Body of pancreas (tissue), 4 donors: ENCODE data around the gene IQCE. TPM values are rescaled to one million over a fixed set of nuclear protein-coding genes. Genes with fewer than 3 reads are reported as not detected.
A peak's percentile ranks its signal among the peaks of the same experiment; 100 is the strongest.

Source experiments
- ATAC-seq: fragments of 150-250 bp; one replicate; pipeline ENCODE4 v1.9.1; 2016
- DNase-seq, 4 donors: peaks; one replicate each; pipeline ENCODE4 v3.0.0-alpha.2; 2019
- H3K27ac ChIP-seq, 4 donors: fragments of 200-600 bp; sonication (generic); 1 replicate in 3 of 4; 2 replicates in 1 of 4; pipeline versions ENCODE4 v1.5.1 to v1.6.1; 2016 to 2019; ENCODE audit warnings: mild to moderate bottlenecking in 1 of 4, mixed read lengths in 1 of 4, moderate library complexity in 1 of 4
- H3K27me3 ChIP-seq, 2 donors: fragments of 200-600 bp; sonication (generic); one replicate each; pipeline ENCODE4 v1.6.0; 2016; ENCODE audit warnings: mild to moderate bottlenecking in 1 of 2
- H3K36me3 ChIP-seq, 2 donors: fragments of 200-600 bp; sonication (generic); replicated peaks in 1 of 2; 2 replicates each; pipeline ENCODE4 v1.5.1; 2016; ENCODE audit warnings: low read depth in 2 of 2; ENCODE audit not compliant: insufficient read depth in 1 of 2
- H3K4me1 ChIP-seq: fragments of 200-600 bp; sonication (generic); one replicate; pipeline ENCODE4 v1.6.0; 2016
- H3K4me3 ChIP-seq, 2 donors: fragments of 200-600 bp; sonication (generic); 1 replicate in 1 of 2; 2 replicates in 1 of 2; pipeline ENCODE4 v1.5.1; 2016 to 2019
- H3K9me3 ChIP-seq, 3 donors: fragments of 200-600 bp; sonication (generic); 1 replicate in 2 of 3; 2 replicates in 1 of 3; pipeline ENCODE4 v1.5.1; 2016
- CTCF ChIP-seq, 7 experiments: fragments of 450-650 bp in 4 of 7; fragments of 200-600 bp in 3 of 7; sonication (generic) in 3 of 7; IDR thresholded peaks; one replicate each; pipeline ENCODE4 v1.5.1; 2016 to 2019; ENCODE audit warnings: antibody characterized with exemption in 7 of 7
- POLR2A ChIP-seq, 3 donors: fragments of 450-650 bp; IDR thresholded peaks; one replicate each; pipeline ENCODE4 v1.6.1; 2016; ENCODE audit warnings: antibody characterized with exemption in 3 of 3, mild to moderate bottlenecking in 2 of 3
- WGBS, 2 donors: methylation state at CpG; one replicate each; pipeline ENCODE4 v1.1.5; 2017; 5-methylcytosine and 5-hydroxymethylcytosine counted together
- intact Hi-C: fragments of 100-400 bp; cut with DNase I; formaldehyde crosslinking; loops from one replicate; pipeline ENCODE4 v1.15.1; 2023
- total RNA-seq, 2 donors: library from RNA; depleted of rRNA; stranded (reverse); fragments of >200 nt; gene quantifications; one replicate each; pipeline ENCODE4 v1.1.0, GENCODE V29; 2016

Gene IQCE
- total RNA-seq, 2 donors from 2014 or later = 7.8 to 73.2 TPM

GRCh38 chr7:2526659-2527504 lies 31.9 kb upstream of the IQCE start:
- intact Hi-C loops = no loop called here
- Histone ChIP-seq H3K4me1 (peaks cover 98% of the 10 kb centered on the region), H3K27ac (peak overlapping the region; percentile 89 to 98 (median 93)), H3K27me3 (no peaks in the 10 kb centered on the region), H3K9me3 (no peaks in the 10 kb centered on the region), H3K4me3 (no peak overlapping the region), H3K36me3 (no peaks in the 10 kb centered on the region)
- WGBS, 2 donors = 66 to 73% methylated on average over 3 to 35 of the region's 40 CpGs
- no peak for TF ChIP-seq CTCF (IDR thresholded peaks at IDR 0.05)
- peak in 1 of 3 donors; percentile 8 for TF ChIP-seq POLR2A (IDR thresholded peaks at IDR 0.05)
- DNase-seq (peak in 2 of 4 donors; percentile 36 to 61), ATAC-seq (no peak)

- intact Hi-C loops = no loop called here
- WGBS, 2 donors = 46 to 57% methylated on average over 10 to 17 of the region's 17 CpGs
- Histone ChIP-seq H3K27me3 (no peaks in the 10 kb centered on the region), H3K36me3 (no peaks in the 10 kb centered on the region), H3K4me3 (no peak overlapping the region), H3K9me3 (no peaks in the 10 kb centered on the region), H3K4me1 (peaks cover 89% of the 10 kb centered on the region), H3K27ac (peak overlapping the region; percentile 89 to 98 (median 93))
- DNase-seq = peak in 2 of 4 donors; percentile 51 to 72
- TF ChIP-seq CTCF (IDR thresholded peaks at IDR 0.05) = no peak
- no peak for TF ChIP-seq POLR2A (IDR thresholded peaks at IDR 0.05)
- ATAC-seq = no peak
These were observed 31.0 kb upstream of the IQCE start for GRCh38 chr7:2527505-2528467.

GRCh38 chr7:2528481-2529095 lies 30.2 kb upstream of the IQCE start:
- DNase-seq = no peak
- H3K4me3 ChIP-seq = no peak overlapping the region
- no peak for ATAC-seq
- H3K27me3 ChIP-seq = no peaks in the 10 kb centered on the region
- intact Hi-C loops = no loop called here
- WGBS, 2 donors = 48 to 55% methylated on average over 5 to 16 of the region's 18 CpGs
- H3K9me3 ChIP-seq = no peaks in the 10 kb centered on the region
- H3K4me1 ChIP-seq = peaks cover 81% of the 10 kb centered on the region
- no peaks in the 10 kb centered on the region for H3K36me3 ChIP-seq
- TF ChIP-seq CTCF (IDR thresholded peaks at IDR 0.05) (no peak), POLR2A (IDR thresholded peaks at IDR 0.05) (no peak)
- H3K27ac ChIP-seq = peak overlapping the region; percentile 72 to 96 (median 90)

GRCh38 chr7:2529161-2530070 lies 29.4 kb upstream of the IQCE start:
- peaks cover 73% of the 10 kb centered on the region for H3K4me1 ChIP-seq
- intact Hi-C loops = no loop called here
- peak overlapping the region; percentile 72 to 96 (median 90) for H3K27ac ChIP-seq
- no peak for TF ChIP-seq CTCF (IDR thresholded peaks at IDR 0.05)
- peak in 1 of 3 donors; percentile 25 for TF ChIP-seq POLR2A (IDR thresholded peaks at IDR 0.05)
- H3K36me3 ChIP-seq = no peaks in the 10 kb centered on the region
- no peaks in the 10 kb centered on the region for H3K27me3 ChIP-seq
- H3K4me3 ChIP-seq = no peak overlapping the region
- DNase-seq (peak; percentile 29 to 81 (median 65)), ATAC-seq (no peak)
- 44 to 65% methylated on average over 20 to 26 of the region's 30 CpGs for WGBS, 2 donors
- H3K9me3 ChIP-seq = no peaks in the 10 kb centered on the region
